ENCODE data around the gene SUCLG2. TPM values are rescaled to one million over a fixed set of nuclear protein-coding genes. Genes with fewer than 3 reads are reported as not detected.

Gene SUCLG2
- total and polyA plus RNA-seq, 2 of the 4 experiments (the other 2 are of a cell fraction) = 26.8 to 34.6 TPM

GRCh38 chr3:67654099-67654843 lies at the start of gene SUCLG2 (continued):
- no peak for TF ChIP-seq CTCF (conservative IDR thresholded peaks at IDR 0.05; ENCODE audit: low read depth, low read length)
- no peak for TF ChIP-seq NFE2L2 (IDR thresholded peaks at IDR 0.05; ENCODE audit: low read depth, low read length)
- TF ChIP-seq ELK1 (IDR thresholded peaks at IDR 0.05; ENCODE audit: borderline replicate concordance, low read depth, low read length) = no peak
- no peak for TF ChIP-seq MXI1 (IDR thresholded peaks at IDR 0.05; ENCODE audit: borderline replicate concordance, low read depth, low read length)
- 0 out of 2 replicates have a peak, but pooled peaks have one; percentile 83 for TF ChIP-seq CHD1 (IDR thresholded peaks at IDR 0.05; ENCODE audit: low read depth, low read length)

Measured in IMR-90 (cell line).